ENCODE results near the gene ITPR2. TPM values are rescaled to one million over a fixed set of nuclear protein-coding genes. Genes with fewer than 3 reads are reported as not detected.
A peak's percentile ranks its signal among the peaks of the same experiment; 100 is the strongest.

The ITPR2 gene
- total and polyA plus RNA-seq, 2 of the 13 experiments (the other 11 are each of a cell fraction or from before 2014, with no cell fraction given) = 31.9 to 81.9 TPM

GRCh38 chr12:26832822-26833742 lies at the start of gene ITPR2 (continued):
- TF ChIP-seq RNF219 (CRISPR knock-in tag; IDR thresholded peaks at IDR 0.05) (no peak), ZFP36L1 (CRISPR knock-in tag; IDR thresholded peaks at IDR 0.05) (no peak), HOXA9 (CRISPR knock-in tag; IDR thresholded peaks at IDR 0.05; ENCODE audit: borderline replicate concordance) (no peak), MATR3 (CRISPR knock-in tag; IDR thresholded peaks at IDR 0.05) (no peak), ZUFSP (CRISPR knock-in tag; IDR thresholded peaks at IDR 0.05; ENCODE audit: borderline replicate concordance) (no peak), TSC22D2 (CRISPR knock-in tag; IDR thresholded peaks at IDR 0.05; ENCODE audit: borderline replicate concordance) (peak; percentile 73), ARHGAP35 (CRISPR knock-in tag; IDR thresholded peaks at IDR 0.05; ENCODE audit: borderline replicate concordance) (no peak; the same call in 1 of the 2 replicates), BCL3 (CRISPR knock-in tag; IDR thresholded peaks at IDR 0.05) (peak; percentile 64; the same call in 1 of the 2 replicates), MBNL3 (CRISPR knock-in tag; conservative IDR thresholded peaks at IDR 0.05) (no peak), MAX (IDR thresholded peaks at IDR 0.05) (peak; percentile 64; the same call in 1 of the 2 replicates), SNAPC5 (CRISPR knock-in tag; IDR thresholded peaks at IDR 0.05; ENCODE audit: borderline replicate concordance) (no peak; the same call in 1 of the 2 replicates), SMAD3 (CRISPR knock-in tag; IDR thresholded peaks at IDR 0.05) (peak; percentile 37; the same call in 1 of the 2 replicates), ZNF747 (CRISPR knock-in tag; IDR thresholded peaks at IDR 0.05; ENCODE audit: borderline replicate concordance) (no peak), ELF4 (CRISPR knock-in tag; IDR thresholded peaks at IDR 0.05; ENCODE audit: borderline replicate concordance) (no peak), MIER3 (CRISPR knock-in tag; IDR thresholded peaks at IDR 0.05; ENCODE audit: borderline replicate concordance) (peak; percentile 22; the same call in 1 of the 2 replicates), ZNF616 (CRISPR knock-in tag; IDR thresholded peaks at IDR 0.05; ENCODE audit: low read depth) (no peak), ZNF761 (CRISPR knock-in tag; conservative IDR thresholded peaks at IDR 0.05) (0 out of 2 replicates have a peak, but pooled peaks have one; percentile 21), MLX (CRISPR knock-in tag; IDR thresholded peaks at IDR 0.05) (0 out of 2 replicates have a peak, but pooled peaks have one; percentile 31)
